ENCODE data around the gene MALRD1.

Gene MALRD1

DNA sequence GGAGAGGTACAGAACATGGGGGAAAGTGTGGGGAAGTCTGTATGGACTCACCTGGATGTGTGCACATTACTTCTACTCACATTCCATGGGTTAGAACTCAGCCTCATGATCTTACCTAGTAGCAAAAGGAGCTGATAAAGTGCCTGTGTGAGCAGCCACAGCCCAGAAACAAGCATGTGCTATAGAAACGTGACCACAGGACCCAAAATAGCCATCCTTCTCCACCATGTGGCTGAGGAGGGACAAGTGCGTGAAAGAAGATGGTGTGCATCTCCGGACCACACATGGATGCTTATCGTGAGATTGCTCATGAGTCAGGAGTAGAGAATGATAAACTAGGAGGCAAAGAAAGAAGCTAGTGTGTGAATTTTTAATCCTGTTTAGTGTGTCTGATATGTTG, 431.3 kb downstream of the MALRD1 start:
- DNase-seq (ENCODE audit: low spot score), result no peak
- ChIA-PET CTCF (no interaction called here), POLR2A (ENCODE audit: low non-redundant PET) (no interaction called here)
- TF ChIP-seq, protein P1, sequence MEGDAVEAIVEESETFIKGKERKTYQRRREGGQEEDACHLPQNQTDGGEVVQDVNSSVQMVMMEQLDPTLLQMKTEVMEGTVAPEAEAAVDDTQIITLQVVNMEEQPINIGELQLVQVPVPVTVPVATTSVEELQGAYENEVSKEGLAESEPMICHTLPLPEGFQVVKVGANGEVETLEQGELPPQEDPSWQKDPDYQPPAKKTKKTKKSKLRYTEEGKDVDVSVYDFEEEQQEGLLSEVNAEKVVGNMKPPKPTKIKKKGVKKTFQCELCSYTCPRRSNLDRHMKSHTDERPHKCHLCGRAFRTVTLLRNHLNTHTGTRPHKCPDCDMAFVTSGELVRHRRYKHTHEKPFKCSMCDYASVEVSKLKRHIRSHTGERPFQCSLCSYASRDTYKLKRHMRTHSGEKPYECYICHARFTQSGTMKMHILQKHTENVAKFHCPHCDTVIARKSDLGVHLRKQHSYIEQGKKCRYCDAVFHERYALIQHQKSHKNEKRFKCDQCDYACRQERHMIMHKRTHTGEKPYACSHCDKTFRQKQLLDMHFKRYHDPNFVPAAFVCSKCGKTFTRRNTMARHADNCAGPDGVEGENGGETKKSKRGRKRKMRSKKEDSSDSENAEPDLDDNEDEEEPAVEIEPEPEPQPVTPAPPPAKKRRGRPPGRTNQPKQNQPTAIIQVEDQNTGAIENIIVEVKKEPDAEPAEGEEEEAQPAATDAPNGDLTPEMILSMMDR (conservative IDR thresholded peaks at IDR 0.05; ENCODE audit: low read depth), result no peak
- no peak overlapping the region for H3K27ac ChIP-seq

DNA sequence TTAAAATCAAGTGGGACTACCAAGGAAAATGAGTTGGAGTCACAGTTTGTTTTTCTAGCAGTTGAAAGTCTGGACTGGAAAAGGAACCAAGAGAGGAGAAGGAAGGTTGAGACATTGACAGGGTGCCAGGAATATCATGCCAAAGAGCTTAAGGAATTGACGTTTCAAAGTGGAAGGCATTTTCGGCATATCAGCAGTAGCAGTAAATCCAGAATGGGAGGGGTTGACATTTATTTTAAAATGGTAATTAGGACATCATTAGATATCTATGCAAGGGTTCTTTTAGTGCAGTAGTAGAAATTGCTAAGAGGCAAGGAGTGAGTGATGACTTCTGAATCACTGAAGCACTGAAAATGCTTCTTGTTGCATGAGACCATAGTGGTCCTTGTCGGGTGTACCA, 431.8 kb downstream of the MALRD1 start:
- CTCF ChIA-PET, result no interaction called here
- no peak overlapping the region for H3K27ac ChIP-seq
- DNase-seq (ENCODE audit: low spot score), result no peak
- TF ChIP-seq, protein P1 (conservative IDR thresholded peaks at IDR 0.05; ENCODE audit: low read depth), result no peak
- POLR2A ChIA-PET (ENCODE audit: low non-redundant PET), result no interaction called here

DNA sequence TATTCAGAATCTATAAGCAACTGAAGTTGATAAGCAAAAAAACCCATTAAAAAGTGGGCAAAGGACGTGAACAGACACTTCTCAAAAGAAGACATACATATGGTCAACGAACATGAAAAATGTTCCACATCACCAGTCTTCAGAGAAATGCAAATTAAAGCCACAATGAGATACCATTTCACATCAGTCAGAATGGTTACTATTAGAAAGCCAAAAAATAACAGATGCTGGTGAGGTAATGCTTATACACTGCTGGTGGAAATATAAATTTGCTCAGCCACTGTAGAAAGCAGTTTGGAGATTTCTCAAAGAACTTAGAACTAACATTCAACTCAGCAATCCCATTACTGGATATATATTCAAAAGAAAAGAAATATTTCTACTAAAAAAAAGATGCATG, 434.8 kb downstream of the MALRD1 start:
- no peak overlapping the region for H3K27ac ChIP-seq
- POLR2A ChIA-PET (ENCODE audit: low non-redundant PET), result no interaction called here
- TF ChIP-seq, protein P1 (conservative IDR thresholded peaks at IDR 0.05; ENCODE audit: low read depth), result no peak
- CTCF ChIA-PET, result no interaction called here
- DNase-seq (ENCODE audit: low spot score), result no peak

DNA sequence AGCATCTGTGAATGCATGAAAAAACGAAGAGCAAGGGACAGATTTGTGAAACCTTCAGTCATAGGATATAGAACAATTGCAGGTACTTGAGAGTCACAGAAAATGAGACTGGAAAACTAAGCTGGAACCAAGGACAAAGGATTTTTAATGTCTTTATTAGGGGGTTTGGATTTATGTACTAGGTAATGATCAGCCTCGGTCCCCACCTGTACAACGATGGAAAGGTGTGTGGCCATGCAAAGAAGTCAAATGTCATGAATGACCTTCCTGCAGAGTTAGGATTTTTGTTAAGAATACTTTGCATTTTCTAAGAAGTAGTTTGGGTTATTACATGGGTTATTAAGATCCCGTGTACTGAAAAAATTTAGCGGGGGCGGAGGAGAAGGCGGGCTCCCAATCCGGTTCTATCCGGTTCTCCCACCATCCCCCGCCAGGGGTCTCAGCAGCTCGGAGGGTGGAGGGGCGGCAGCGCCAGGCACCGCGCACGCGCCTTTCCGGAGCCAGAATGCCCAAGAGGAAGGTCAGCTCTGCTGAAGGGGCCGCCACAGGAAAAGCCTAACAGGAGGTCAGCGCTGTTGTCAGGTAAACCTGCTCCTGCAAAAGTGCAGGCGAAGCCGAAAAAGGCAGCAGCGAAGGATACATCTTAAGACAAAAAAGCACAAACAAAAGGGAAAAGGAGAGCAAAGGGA, 440.1 kb downstream of the MALRD1 start:
- DNase-seq (ENCODE audit: low spot score), result no peak
- CTCF ChIA-PET, result no interaction called here
- POLR2A ChIA-PET (ENCODE audit: low non-redundant PET), result no interaction called here
- H3K27ac ChIP-seq, result no peak overlapping the region
- TF ChIP-seq, protein P1 (conservative IDR thresholded peaks at IDR 0.05; ENCODE audit: low read depth), result no peak

GRCh38 chr10:19491166-19491565, 442.6 kb downstream of the MALRD1 start:
- no peak for DNase-seq (ENCODE audit: low spot score)
- H3K27ac ChIP-seq, result no peak overlapping the region
- ChIA-PET CTCF (no interaction called here), POLR2A (ENCODE audit: low non-redundant PET) (no interaction called here)
- TF ChIP-seq, protein P1 (conservative IDR thresholded peaks at IDR 0.05; ENCODE audit: low read depth), result no peak

DNA sequence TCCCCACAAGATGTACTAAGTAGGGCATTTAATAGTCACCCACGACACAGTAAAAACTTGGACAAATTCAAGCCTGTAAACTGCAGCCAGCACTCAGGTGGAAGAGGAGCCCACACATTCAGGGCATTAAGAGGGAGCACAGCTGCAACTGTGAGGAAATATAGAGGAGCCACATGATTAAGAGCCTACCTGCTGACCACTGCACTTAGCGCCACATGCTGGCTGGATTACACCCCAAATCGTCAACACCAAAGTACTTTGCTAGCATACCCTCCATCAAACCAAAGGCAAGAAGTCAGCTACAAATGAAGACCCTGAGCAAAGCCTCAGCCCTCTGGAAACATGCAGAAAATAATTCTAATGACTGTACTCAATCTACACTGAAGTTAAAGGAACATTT, 445.3 kb downstream of the MALRD1 start:
- DNase-seq (ENCODE audit: low spot score), result no peak
- CTCF ChIA-PET, result no interaction called here
- no peak overlapping the region for H3K27ac ChIP-seq
- TF ChIP-seq, protein P1 (conservative IDR thresholded peaks at IDR 0.05; ENCODE audit: low read depth), result no peak
- POLR2A ChIA-PET (ENCODE audit: low non-redundant PET), result no interaction called here
